GM12878 (cell line): ENCODE measurements around the gene SSTR4. TPM values are rescaled to one million over a fixed set of nuclear protein-coding genes. Genes with fewer than 3 reads are reported as not detected.

ENCODE experiments used
- ATAC-seq: fragments of 200-7000 bp; cut with Tn5 transposase; 3 replicates; pipeline ENCODE4 v1.9.1; 2020; ENCODE audit warnings: mild to moderate bottlenecking, moderate library complexity
- BruUV-seq: library from RNA; stranded (reverse); fragments of 400-500 nt; replicated peaks from 2 replicates; lab custom pipeline; 2021; lab: Mats Ljungman, UMichigan
- CTCF ChIA-PET: fragments of 300-600 bp; sonication (Branson Sonifier 250); formaldehyde crosslinking; extraction: SDS; loops from one replicate; lab custom pipeline; 2021; ENCODE audit warnings: inconsistent platforms; lab: Yijun Ruan, JAX
- POLR2A ChIA-PET: fragments of 350-600 bp; formaldehyde crosslinking; extraction: SDS; loops from one replicate; lab custom pipeline; 2021; ENCODE audit warnings: inconsistent platforms; lab: Charles Lee
- RAD21 ChIA-PET: fragments of 300-600 bp; sonication (Branson Sonifier 250); formaldehyde crosslinking; loops from one replicate; lab custom pipeline; 2023; ENCODE audit warnings: antibody characterized with exemption; ENCODE audit not compliant: unreplicated experiment; lab: Charles Lee
- SMC1A ChIA-PET: fragments of 300-600 bp; sonication (Branson Sonifier 250); formaldehyde crosslinking; loops from one replicate; lab custom pipeline; 2023; ENCODE audit not compliant: unreplicated experiment, uncharacterized antibody; lab: Charles Lee
- DNase-seq: peaks from one replicate; pipeline ENCODE4 v3.0.0-alpha.2; 2011; ENCODE audit warnings: low read depth, low spot score
- FAIRE-seq: peaks from 3 replicates; lab custom pipeline; 2011; peaks lifted over from hg19 to GRCh38; lab: Jason Lieb, UNC
- H2AFZ ChIP-seq: 2 replicates; pipeline ENCODE4 v1.6.0; 2011; ENCODE audit warnings: low read depth, low read length, control low read depth; ENCODE audit not compliant: control insufficient read depth
- H3K27ac ChIP-seq: 2 replicates; pipeline ENCODE4 v1.5.1; 2011; ENCODE audit warnings: control low read depth; ENCODE audit not compliant: control insufficient read depth, insufficient read depth
- H3K27me3 ChIP-seq, 2 experiments: replicated peaks in 1 of 2; 2 replicates each; pipeline versions ENCODE4 v1.6.0 to v1.6.1; 2011; ENCODE audit warnings: low read length in 1 of 2; ENCODE audit not compliant: control insufficient read depth in 2 of 2, insufficient read depth in 2 of 2
- H3K36me3 ChIP-seq, 2 experiments: 2 replicates each; pipeline ENCODE4 v1.5.1; 2011; ENCODE audit warnings: low read length in 1 of 2; ENCODE audit not compliant: control insufficient read depth in 2 of 2, insufficient read depth in 2 of 2
- H3K4me1 ChIP-seq: 2 replicates; pipeline ENCODE4 v1.6.1; 2011; ENCODE audit warnings: mild to moderate bottlenecking, low read length, moderate library complexity, mixed read lengths; ENCODE audit not compliant: control insufficient read depth, insufficient read depth
- H3K4me2 ChIP-seq: 2 replicates; pipeline ENCODE4 v1.6.0; 2011; ENCODE audit warnings: control low read depth; ENCODE audit not compliant: control insufficient read depth, insufficient read depth
- H3K4me3 ChIP-seq: fragments of 200-600 bp; sonication (generic); 2 replicates; pipeline ENCODE4 v1.5.1; 2016
- H3K79me2 ChIP-seq: 2 replicates; pipeline ENCODE4 v1.6.0; 2011; ENCODE audit warnings: low read length; ENCODE audit not compliant: control insufficient read depth, insufficient read depth
- H3K9ac ChIP-seq: 2 replicates; pipeline ENCODE4 v1.8.0; 2011; ENCODE audit warnings: low read length, control low read depth, mixed read lengths; ENCODE audit not compliant: control insufficient read depth, insufficient read depth
- H3K9me3 ChIP-seq: replicated peaks from 3 replicates; pipeline ENCODE4 v1.5.1; 2011; ENCODE audit warnings: mild to moderate bottlenecking, low read length; ENCODE audit not compliant: control insufficient read depth, insufficient read depth
- H4K20me1 ChIP-seq: 2 replicates; pipeline ENCODE4 v1.6.0; 2011; ENCODE audit not compliant: control insufficient read depth, insufficient read depth
- CBX3 ChIP-seq: fragments of 200-600 bp; sonication (generic); IDR thresholded peaks from 2 replicates; pipeline ENCODE4 v1.6.1; 2016; ENCODE audit warnings: low read depth, borderline replicate concordance
- CHD4 ChIP-seq: fragments of 200-600 bp; sonication (generic); IDR thresholded peaks from 2 replicates; pipeline ENCODE4 v1.6.1; 2016; ENCODE audit warnings: mild to moderate bottlenecking
- ETV6 ChIP-seq, 2 experiments: fragments of 450-650 bp in 1 of 2; IDR thresholded peaks in 1 of 2; conservative IDR thresholded peaks in 1 of 2; 2 replicates each; pipeline ENCODE4 v1.6.1; 2014; ENCODE audit warnings: antibody characterized with exemption in 1 of 2, borderline replicate concordance in 1 of 2, low read depth in 1 of 2, mild to moderate bottlenecking in 1 of 2, moderate library complexity in 1 of 2
- GABPA ChIP-seq: IDR thresholded peaks from 2 replicates; pipeline ENCODE4 v1.6.1; 2014; ENCODE audit warnings: antibody characterized with exemption, low read depth, mild to moderate bottlenecking, inconsistent platforms
- PML ChIP-seq: IDR thresholded peaks from 2 replicates; pipeline ENCODE4 v1.6.1; 2012; ENCODE audit warnings: low read length, inconsistent platforms
- SMC3 ChIP-seq: IDR thresholded peaks from 2 replicates; pipeline ENCODE4 v1.6.1; 2011; ENCODE audit warnings: low read length, improper control_type of control experiment, borderline replicate concordance
- SP1 ChIP-seq: IDR thresholded peaks from one replicate; pipeline ENCODE4 v1.6.1; 2011; ENCODE audit warnings: low read depth, low read length
- SREBF2 ChIP-seq: IDR thresholded peaks from 2 replicates; pipeline ENCODE4 v1.6.1; 2012; ENCODE audit warnings: mild to moderate bottlenecking, low read length
- SRF ChIP-seq, 2 experiments: IDR thresholded peaks; 2 replicates each; pipeline ENCODE4 v1.6.1; 2011; ENCODE audit warnings: low read depth in 2 of 2, low read length in 2 of 2, mild to moderate bottlenecking in 1 of 2, moderate library complexity in 1 of 2
- TARDBP ChIP-seq: IDR thresholded peaks from 2 replicates; pipeline ENCODE4 v1.6.1; 2016; ENCODE audit warnings: borderline replicate concordance
- WGBS: methylation state at CpG from one replicate; pipeline ENCODE4 v1.1.6; 2016; ENCODE audit warnings: low lambda C conversion rate; ENCODE audit not compliant: insufficient replicate concordance, insufficient coverage; ENCODE audit errors: missing lambda C conversion rate; 5-methylcytosine and 5-hydroxymethylcytosine counted together
- in situ Hi-C: fragments of 300-500 bp; cut with MboI; formaldehyde crosslinking; loops from 9 replicates; pipeline ENCODE4 v1.14.3; 2018; ENCODE audit warnings: mixed read lengths
- intact Hi-C: fragments of 100-400 bp; cut with micrococcal nuclease; formaldehyde crosslinking; loops from one replicate; pipeline ENCODE4 v1.14.2; 2022; ENCODE audit not compliant: unreplicated experiment
- polyA plus RNA-seq, 11 experiments: library from polyadenylated mRNA; depleted of rRNA in 4 of 11; unstranded in 6 of 11; stranded (reverse) in 5 of 11; fragments of >200 nt; fragmentation: Nextera tagmentation in 4 of 11; fragmentation: Illumina TruSeq in 1 of 11; extraction: Ambion mirVana in 4 of 11; extraction: Trizol in 1 of 11; gene quantifications; 1 replicate in 1 of 11; 2 replicates in 10 of 11; pipeline versions ENCODE4 v1.2.1 to v1.2.3, GENCODE V29; 2011 to 2016; ENCODE audit warnings: inconsistent platforms in 2 of 11, missing spikeins in 2 of 11, low read depth in 1 of 11
- total RNA-seq, 4 experiments: library from RNA; depleted of rRNA in 3 of 4; stranded (reverse); fragments of >200 nt in 3 of 4; fragmentation: Illumina TruSeq in 1 of 4; extraction: Trizol in 1 of 4; gene quantifications; 2 replicates each; pipeline versions ENCODE4 v1.2.1 to v1.2.3, GENCODE V29; 2013 to 2021
- TF ChIP-seq, protein P1 (sequence below): fragments of 450-650 bp; IDR thresholded peaks from 2 replicates; pipeline ENCODE4 v1.6.1; 2017; ENCODE audit warnings: antibody characterized with exemption, mild to moderate bottlenecking, moderate library complexity
- TF ChIP-seq, protein P2 (sequence below): fragments of 450-650 bp; IDR thresholded peaks from 2 replicates; pipeline ENCODE4 v1.6.1; 2017; ENCODE audit warnings: mild to moderate bottlenecking, moderate library complexity
- TF ChIP-seq, protein P3 (sequence below): fragments of 450-650 bp; IDR thresholded peaks from 2 replicates; pipeline ENCODE4 v1.6.1; 2018; ENCODE audit warnings: mild to moderate bottlenecking, low read depth, moderate library complexity; ENCODE audit not compliant: partially characterized antibody

SSTR4 gene
- total and polyA plus RNA-seq, 10 of the 15 experiments (the other 5 are each of a cell fraction or from before 2014, with no cell fraction given): not detected

DNA sequence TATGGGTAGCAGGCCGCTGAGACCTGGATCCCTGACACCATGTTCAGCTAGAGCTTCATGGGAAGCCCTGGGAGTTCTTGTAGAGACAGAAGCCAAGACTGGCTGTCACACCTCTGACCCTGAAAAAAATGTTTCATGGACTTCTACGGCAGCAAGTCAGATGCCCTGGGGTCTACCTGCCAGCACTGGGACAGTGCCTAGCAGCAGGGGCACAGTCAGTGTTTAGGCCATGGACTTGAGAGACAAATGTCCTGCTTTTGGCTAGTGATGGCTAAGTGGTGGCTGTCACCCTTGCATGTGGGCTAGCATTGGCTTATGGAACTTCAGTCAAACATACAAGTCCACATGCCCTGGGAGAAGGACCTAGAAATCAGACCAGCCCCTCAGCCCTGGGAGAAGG, 41.3 kb upstream of the SSTR4 start:
- ChIA-PET CTCF (no interaction called here), POLR2A (no interaction called here), SMC1A (no interaction called here)
- DNase-seq (no peak), FAIRE-seq (no peak)
- no peak overlapping the region for H3K4me3 ChIP-seq
- intact Hi-C loops (no loop called here), in situ Hi-C loops (no loop called here)
- H3K4me1 ChIP-seq: no peaks in the 10 kb centered on the region
- 39% methylated on average over 2 of the region's 2 CpGs for WGBS
- H3K9me3 ChIP-seq: no peaks in the 10 kb centered on the region
- BruUV-seq: no TSS peak
- H3K27ac ChIP-seq: no peak overlapping the region
- no peak overlapping the region for H3K4me2 ChIP-seq
- H3K9ac ChIP-seq: no peak overlapping the region
- no peaks in the 10 kb centered on the region for H3K79me2 ChIP-seq
- TF ChIP-seq ETV6 (conservative IDR thresholded peaks at IDR 0.05 in 1 of 2, IDR thresholded peaks at IDR 0.05 in 1 of 2; ENCODE audit: borderline replicate concordance in 1 of 2, low read depth in 1 of 2) (no peak), SMC3 (no peak), GABPA (no peak), SRF (IDR thresholded peaks at IDR 0.05; ENCODE audit: low read depth in 2 of 2, low read length in 2 of 2) (no peak), SREBF2 (no peak), SP1 (no peak), TARDBP (no peak), PML (no peak), CHD4 (no peak), CBX3 (no peak)
- TF ChIP-seq, protein P1, sequence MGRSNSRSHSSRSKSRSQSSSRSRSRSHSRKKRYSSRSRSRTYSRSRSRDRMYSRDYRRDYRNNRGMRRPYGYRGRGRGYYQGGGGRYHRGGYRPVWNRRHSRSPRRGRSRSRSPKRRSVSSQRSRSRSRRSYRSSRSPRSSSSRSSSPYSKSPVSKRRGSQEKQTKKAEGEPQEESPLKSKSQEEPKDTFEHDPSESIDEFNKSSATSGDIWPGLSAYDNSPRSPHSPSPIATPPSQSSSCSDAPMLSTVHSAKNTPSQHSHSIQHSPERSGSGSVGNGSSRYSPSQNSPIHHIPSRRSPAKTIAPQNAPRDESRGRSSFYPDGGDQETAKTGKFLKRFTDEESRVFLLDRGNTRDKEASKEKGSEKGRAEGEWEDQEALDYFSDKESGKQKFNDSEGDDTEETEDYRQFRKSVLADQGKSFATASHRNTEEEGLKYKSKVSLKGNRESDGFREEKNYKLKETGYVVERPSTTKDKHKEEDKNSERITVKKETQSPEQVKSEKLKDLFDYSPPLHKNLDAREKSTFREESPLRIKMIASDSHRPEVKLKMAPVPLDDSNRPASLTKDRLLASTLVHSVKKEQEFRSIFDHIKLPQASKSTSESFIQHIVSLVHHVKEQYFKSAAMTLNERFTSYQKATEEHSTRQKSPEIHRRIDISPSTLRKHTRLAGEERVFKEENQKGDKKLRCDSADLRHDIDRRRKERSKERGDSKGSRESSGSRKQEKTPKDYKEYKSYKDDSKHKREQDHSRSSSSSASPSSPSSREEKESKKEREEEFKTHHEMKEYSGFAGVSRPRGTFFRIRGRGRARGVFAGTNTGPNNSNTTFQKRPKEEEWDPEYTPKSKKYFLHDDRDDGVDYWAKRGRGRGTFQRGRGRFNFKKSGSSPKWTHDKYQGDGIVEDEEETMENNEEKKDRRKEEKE: no peak
- TF ChIP-seq, protein P2, sequence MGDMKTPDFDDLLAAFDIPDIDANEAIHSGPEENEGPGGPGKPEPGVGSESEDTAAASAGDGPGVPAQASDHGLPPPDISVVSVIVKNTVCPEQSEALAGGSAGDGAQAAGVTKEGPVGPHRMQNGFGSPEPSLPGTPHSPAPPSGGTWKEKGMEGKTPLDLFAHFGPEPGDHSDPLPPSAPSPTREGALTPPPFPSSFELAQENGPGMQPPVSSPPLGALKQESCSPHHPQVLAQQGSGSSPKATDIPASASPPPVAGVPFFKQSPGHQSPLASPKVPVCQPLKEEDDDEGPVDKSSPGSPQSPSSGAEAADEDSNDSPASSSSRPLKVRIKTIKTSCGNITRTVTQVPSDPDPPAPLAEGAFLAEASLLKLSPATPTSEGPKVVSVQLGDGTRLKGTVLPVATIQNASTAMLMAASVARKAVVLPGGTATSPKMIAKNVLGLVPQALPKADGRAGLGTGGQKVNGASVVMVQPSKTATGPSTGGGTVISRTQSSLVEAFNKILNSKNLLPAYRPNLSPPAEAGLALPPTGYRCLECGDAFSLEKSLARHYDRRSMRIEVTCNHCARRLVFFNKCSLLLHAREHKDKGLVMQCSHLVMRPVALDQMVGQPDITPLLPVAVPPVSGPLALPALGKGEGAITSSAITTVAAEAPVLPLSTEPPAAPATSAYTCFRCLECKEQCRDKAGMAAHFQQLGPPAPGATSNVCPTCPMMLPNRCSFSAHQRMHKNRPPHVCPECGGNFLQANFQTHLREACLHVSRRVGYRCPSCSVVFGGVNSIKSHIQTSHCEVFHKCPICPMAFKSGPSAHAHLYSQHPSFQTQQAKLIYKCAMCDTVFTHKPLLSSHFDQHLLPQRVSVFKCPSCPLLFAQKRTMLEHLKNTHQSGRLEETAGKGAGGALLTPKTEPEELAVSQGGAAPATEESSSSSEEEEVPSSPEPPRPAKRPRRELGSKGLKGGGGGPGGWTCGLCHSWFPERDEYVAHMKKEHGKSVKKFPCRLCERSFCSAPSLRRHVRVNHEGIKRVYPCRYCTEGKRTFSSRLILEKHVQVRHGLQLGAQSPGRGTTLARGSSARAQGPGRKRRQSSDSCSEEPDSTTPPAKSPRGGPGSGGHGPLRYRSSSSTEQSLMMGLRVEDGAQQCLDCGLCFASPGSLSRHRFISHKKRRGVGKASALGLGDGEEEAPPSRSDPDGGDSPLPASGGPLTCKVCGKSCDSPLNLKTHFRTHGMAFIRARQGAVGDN: no peak
- TF ChIP-seq, protein P3, sequence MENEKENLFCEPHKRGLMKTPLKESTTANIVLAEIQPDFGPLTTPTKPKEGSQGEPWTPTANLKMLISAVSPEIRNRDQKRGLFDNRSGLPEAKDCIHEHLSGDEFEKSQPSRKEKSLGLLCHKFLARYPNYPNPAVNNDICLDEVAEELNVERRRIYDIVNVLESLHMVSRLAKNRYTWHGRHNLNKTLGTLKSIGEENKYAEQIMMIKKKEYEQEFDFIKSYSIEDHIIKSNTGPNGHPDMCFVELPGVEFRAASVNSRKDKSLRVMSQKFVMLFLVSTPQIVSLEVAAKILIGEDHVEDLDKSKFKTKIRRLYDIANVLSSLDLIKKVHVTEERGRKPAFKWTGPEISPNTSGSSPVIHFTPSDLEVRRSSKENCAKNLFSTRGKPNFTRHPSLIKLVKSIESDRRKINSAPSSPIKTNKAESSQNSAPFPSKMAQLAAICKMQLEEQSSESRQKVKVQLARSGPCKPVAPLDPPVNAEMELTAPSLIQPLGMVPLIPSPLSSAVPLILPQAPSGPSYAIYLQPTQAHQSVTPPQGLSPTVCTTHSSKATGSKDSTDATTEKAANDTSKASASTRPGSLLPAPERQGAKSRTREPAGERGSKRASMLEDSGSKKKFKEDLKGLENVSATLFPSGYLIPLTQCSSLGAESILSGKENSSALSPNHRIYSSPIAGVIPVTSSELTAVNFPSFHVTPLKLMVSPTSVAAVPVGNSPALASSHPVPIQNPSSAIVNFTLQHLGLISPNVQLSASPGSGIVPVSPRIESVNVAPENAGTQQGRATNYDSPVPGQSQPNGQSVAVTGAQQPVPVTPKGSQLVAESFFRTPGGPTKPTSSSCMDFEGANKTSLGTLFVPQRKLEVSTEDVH: no peak
- TF ChIP-seq, all 136 proteins: peak for 0
- H2AFZ ChIP-seq: no peak overlapping the region
- ATAC-seq: no peak
- H3K27me3 ChIP-seq: no peaks in the 10 kb centered on the region
- no peaks in the 10 kb centered on the region for H3K36me3 ChIP-seq
- RAD21 ChIA-PET: no interaction called here
- no peaks in the 10 kb centered on the region for H4K20me1 ChIP-seq
